HL-60/S4 treated with phorbol 12-myristate 13-acetate at 8.2 ng/mL for 4 days and 3 days (cell line): ENCODE results near the gene TBPL1.

Experiments used
- in situ Hi-C: fragments of 300-500 bp; cut with MboI; formaldehyde crosslinking; loops from 2 replicates; pipeline ENCODE4 v1.15.0; 2022; ENCODE audit warnings: low sequenced_read_pairs

TBPL1 gene

GRCh38 chr6:134000443-134000842 is 47.4 kb downstream of the TBPL1 start:
- in situ Hi-C loops, result no loop called here

DNA sequence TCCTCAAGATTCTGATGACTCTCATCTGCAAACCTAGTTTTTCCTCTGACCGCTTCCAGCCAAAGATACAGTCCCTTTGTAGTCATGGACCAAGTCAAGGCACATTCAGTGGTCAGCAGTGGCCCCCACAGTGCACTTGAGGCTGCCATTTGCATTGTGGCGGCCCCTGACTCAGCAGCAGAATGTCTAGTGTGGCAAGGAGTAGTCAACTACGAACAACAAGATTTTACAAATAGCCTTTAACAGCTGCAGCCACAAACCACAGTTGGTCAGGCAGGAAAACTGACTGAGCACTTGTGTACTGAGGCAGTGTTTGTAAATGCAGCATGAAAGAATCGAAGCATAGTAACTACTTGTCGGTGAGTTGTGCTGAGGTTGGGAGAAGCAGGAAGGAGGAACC is 49.8 kb downstream of the TBPL1 start:
- in situ Hi-C loops, result no loop called here

DNA sequence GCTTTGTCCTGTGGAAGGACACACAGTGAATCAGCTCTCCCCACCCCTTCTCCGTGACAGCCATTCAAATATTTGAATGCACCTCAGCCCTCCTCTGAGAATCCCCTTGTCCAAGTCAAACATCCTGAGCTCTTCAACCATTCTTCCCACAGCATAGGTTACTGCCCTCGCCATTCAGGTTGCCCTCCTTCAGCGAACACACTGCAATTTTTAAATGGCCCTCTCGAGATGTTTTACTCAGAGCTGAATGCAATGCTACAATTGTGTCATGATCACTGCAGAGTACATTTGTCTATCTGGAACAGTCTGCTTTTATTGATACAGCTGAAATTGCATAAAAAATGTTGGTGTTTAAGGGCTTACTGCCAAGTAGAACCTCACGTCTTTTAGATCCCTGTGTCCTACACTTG is 50.5 kb downstream of the TBPL1 start:
- in situ Hi-C loops, result no loop called here

DNA sequence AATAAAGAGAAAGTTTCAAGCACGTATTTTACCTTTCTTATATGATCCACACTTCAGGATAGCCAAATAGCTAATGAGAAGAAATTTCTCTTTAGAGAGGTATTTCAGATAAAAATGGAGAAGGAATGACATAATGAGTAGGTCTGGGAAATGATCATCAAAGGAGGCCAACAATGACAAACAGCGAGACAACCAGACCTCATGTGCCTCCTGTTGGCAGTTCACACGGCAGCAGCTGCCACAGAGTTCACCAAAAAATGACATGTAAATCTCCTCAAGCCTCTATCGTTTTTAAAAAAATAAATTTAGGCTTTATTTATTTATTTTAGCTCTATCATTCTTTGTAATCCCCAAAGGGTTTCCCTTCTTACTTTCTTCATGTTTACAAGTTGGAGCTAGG is 51.7 kb downstream of the TBPL1 start:
- in situ Hi-C loops, result no loop called here

- in situ Hi-C loops, result no loop called here
These were observed 52.8 kb downstream of the TBPL1 start for GRCh38 chr6:134005800-134006199.

- in situ Hi-C loops, result no loop called here
These were observed 54.1 kb downstream of the TBPL1 start for GRCh38 chr6:134007077-134007476.

- in situ Hi-C loops, result no loop called here
These were observed 56.9 kb downstream of the TBPL1 start for GRCh38 chr6:134009876-134010275.

DNA sequence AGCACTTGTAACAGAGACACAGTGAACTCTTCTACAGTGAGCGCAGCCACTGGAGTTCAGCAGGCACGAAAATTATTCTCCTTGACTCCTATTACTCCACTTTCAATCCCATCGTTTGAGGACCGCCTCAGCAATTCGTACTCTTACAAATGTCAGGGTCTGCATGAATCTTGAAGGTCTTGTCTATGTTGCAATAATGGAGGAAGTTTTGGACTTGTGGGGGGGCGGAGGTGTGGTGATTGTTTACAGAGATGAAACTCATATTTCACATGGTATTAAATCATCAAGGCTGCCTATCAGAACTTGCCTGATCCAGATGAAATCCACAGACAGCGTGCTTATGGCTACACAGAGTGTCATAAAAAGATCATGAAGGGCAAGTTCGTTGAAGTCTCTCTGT is 57.4 kb downstream of the TBPL1 start:
- in situ Hi-C loops, result no loop called here

DNA sequence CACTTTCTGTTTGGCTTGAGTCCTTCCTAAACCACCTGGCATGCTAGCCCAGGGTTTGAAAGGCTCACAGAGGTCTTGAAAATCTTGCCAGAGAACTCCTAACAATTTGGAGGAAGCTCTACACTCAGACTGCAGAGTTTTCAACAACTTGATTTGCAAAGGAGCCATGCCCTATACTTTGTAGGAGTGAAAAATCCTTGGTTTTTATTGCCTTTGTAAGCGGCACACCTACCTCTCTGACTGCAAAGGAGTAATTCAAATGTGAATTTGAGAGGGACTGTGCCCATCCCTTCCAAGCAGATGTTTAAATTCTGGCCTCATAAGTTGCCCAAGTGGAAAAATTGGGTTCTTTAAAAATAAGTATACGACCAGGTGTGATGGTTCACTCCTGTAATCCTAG is 58.0 kb downstream of the TBPL1 start:
- in situ Hi-C loops, result no loop called here

- in situ Hi-C loops, result no loop called here
These were observed 61.6 kb downstream of the TBPL1 start for GRCh38 chr6:134014588-134015137.

GRCh38 chr6:134015719-134016557 is 62.9 kb downstream of the TBPL1 start:
- in situ Hi-C loops, result no loop called here

- in situ Hi-C loops, result no loop called here
These were observed 63.5 kb downstream of the TBPL1 start for GRCh38 chr6:134016558-134016814.

- in situ Hi-C loops, result no loop called here
These were observed 67.0 kb downstream of the TBPL1 start for GRCh38 chr6:134020071-134020470.

- in situ Hi-C loops, result no loop called here
These were observed 67.5 kb downstream of the TBPL1 start for GRCh38 chr6:134020543-134020942.

DNA sequence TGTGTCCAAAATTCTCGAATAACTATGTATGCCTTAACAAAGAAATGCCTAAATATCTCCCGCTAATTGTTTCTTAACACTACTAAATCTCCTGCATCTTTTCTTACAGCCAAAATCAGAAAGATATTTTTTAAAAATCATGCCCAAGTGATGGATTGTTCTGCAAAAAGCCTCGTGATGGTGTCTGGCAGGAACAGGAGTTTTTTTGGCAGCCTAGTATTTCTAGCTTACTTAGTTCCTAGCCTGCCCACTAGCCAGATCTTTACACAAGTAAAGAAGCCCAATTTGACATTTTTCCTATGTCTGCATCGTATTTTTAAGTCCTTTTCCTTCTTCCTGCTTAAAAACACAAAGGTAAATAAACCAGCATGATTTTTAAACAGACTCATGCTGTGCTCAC is 67.9 kb downstream of the TBPL1 start:
- in situ Hi-C loops, result no loop called here

- in situ Hi-C loops, result no loop called here
These were observed 68.5 kb downstream of the TBPL1 start for GRCh38 chr6:134021396-134022122.

DNA sequence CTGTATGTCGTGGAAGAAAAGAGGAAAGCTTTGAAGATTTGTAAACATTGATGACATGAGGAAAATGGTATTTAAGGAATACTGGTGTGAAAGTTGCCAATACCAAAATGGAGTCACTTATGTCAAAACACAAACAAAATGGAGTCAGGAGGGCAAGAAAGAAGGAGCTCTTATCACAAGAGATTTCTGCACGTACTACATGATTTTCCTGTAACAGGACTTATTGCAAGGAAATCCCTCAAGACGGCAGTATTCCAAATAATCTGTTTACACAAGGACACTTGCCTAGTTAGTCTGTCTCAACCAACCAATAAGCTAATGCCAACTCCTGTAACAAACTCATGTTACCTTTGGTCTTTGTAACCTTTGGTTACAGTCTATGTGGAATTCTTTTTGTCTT is 69.6 kb downstream of the TBPL1 start:
- in situ Hi-C loops, result no loop called here

DNA sequence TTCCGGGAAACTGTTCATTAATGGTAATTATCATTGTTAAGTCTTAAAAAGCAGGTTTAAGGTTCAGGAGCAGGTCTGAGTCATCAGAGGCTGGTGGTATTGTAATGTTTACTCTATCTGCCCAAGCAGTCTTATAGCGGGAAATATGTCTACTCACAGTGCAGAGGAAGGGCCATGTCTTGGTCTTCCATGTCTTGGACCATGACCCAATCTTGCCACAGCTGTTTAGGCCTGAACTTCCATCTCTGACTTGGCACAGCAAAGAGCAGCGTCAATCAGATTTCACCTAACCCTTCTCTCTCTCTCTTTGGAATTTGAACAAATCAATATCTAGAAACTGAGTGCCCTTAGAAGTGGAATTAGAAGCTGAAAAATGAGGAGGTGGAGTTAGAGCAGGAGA is 73.6 kb downstream of the TBPL1 start:
- in situ Hi-C loops, result no loop called here

DNA sequence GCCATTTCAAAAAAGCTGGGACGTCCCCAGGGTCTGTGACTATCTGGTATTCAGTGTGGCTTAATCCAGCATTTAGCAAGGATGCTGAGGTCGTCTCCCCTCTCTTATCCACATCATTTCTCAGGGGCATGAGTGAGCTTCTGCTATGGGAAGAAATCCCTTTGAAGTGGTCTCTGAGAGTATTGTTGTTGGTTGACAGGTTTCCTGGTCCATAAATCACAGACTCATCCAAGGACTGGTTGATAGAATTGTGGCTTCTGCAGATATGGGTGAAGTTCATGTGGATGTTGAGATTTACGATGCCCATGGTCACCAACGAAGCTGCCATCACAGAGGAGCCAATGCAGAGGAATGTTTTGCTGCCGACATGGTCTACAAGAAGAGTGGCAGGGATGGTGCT is 75.4 kb downstream of the TBPL1 start:
- in situ Hi-C loops, result no loop called here

DNA sequence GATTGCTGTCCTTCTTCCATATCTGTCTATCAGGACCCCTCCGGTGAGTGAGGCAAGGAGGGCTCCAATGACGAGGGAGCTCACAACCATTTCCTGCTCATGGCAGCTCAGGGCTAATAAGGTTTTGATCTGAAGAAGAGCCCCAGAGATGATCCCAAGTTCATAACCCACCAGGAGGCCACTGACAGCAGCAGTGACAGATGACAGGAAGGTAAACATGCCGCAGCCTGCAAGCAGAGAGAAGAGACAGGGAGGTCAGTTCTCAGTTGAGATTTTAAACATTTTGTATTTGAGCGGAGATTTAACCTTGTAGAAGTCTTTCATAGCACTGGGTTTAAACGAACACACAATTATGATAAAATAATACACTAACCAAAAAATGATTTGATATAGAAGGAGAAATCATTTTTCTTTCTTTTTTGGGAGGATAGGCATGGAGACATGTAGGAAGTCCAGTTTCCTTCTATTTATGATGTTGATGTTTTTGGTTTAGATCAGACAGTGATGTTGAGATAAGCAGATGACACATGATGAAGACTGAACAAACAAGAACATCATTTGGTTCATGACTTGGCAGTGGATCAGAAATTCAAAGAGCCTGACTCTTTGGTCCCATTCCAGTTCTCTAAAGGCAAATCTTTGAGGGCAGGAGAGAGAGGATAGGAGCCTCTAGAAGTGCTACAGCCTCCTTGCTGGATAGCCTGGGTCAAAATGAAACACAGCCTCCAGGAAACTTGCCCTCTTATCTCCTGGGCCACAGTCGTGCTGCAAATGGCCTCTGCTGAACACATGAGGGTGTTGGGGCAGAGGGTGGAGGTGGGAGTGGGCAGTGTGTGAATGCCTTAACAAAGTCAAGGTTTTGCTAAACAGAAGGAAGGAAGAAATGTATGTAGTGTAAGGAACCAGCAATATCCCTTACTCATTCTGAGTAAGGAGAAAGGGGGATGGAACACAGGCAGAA is 76.8 kb downstream of the TBPL1 start:
- in situ Hi-C loops, result no loop called here

GRCh38 chr6:134031696-134032255 is 78.8 kb downstream of the TBPL1 start:
- in situ Hi-C loops, result no loop called here
